HepG2 (cell line): ENCODE measurements around the gene BCAS3. TPM values are rescaled to one million over a fixed set of nuclear protein-coding genes. Genes with fewer than 3 reads are reported as not detected.

Experiments used
- ATAC-seq: fragments of 200-7000 bp; cut with Tn5 transposase; 3 replicates; pipeline ENCODE4 v1.9.1; 2020; ENCODE audit warnings: mild to moderate bottlenecking, moderate library complexity
- BruUV-seq: library from RNA; stranded (reverse); fragments of 400-500 nt; replicated peaks from 2 replicates; lab custom pipeline; 2021; lab: Mats Ljungman, UMichigan
- CTCF ChIA-PET: fragments of 300-600 bp; formaldehyde crosslinking; extraction: SDS; loops from one replicate; lab custom pipeline; 2021; ENCODE audit warnings: low total read pairs, inconsistent platforms, low intra/inter-chr PET ratio; lab: Yijun Ruan, JAX
- POLR2A ChIA-PET: fragments of 350-600 bp; sonication (Branson Sonifier 250); formaldehyde crosslinking; loops from one replicate; lab custom pipeline; 2020; ENCODE audit warnings: antibody characterized with exemption, inconsistent platforms; lab: Yijun Ruan, JAX
- DNase-seq: peaks from one replicate; pipeline ENCODE4 v3.0.0-alpha.2; 2015; ENCODE audit warnings: low spot score
- FAIRE-seq: peaks from 3 replicates; lab custom pipeline; 2011; peaks lifted over from hg19 to GRCh38; lab: Jason Lieb, UNC
- H2AFZ ChIP-seq: one replicate; pipeline ENCODE4 v1.6.1; 2011; ENCODE audit warnings: low read length, inconsistent platforms
- H3K27ac ChIP-seq: fragments of 300-600 bp; 3 replicates; pipeline ENCODE4 v1.8.0; 2011; ENCODE audit warnings: mixed run types, mild to moderate bottlenecking, mixed read lengths, low read length, inconsistent platforms; ENCODE audit not compliant: insufficient read depth; ENCODE audit errors: extremely low read length
- H3K27me3 ChIP-seq, 2 experiments: fragments of 200-600 bp in 1 of 2; 2 replicates in 1 of 2; 3 replicates in 1 of 2; pipeline versions ENCODE4 v1.6.0 to v1.8.0; 2011; ENCODE audit warnings: low read length in 2 of 2, mild to moderate bottlenecking in 2 of 2, moderate library complexity in 2 of 2, inconsistent platforms in 1 of 2; ENCODE audit not compliant: insufficient read depth in 2 of 2, control insufficient read depth in 1 of 2
- H3K36me3 ChIP-seq, 2 experiments: fragments of 200-600 bp in 1 of 2; replicated peaks in 1 of 2; 2 replicates in 1 of 2; 3 replicates in 1 of 2; pipeline versions ENCODE4 v1.5.1 to v1.8.0; 2011; ENCODE audit warnings: low read length in 2 of 2, inconsistent platforms in 1 of 2; ENCODE audit not compliant: insufficient read depth in 2 of 2, control insufficient read depth in 1 of 2
- H3K4me1 ChIP-seq: 2 replicates; pipeline ENCODE4 v1.5.1; 2012; ENCODE audit warnings: low read length, inconsistent platforms; ENCODE audit not compliant: insufficient read depth
- H3K4me2 ChIP-seq: 2 replicates; pipeline ENCODE4 v1.6.0; 2011; ENCODE audit warnings: low read depth, low read length, inconsistent platforms
- H3K4me3 ChIP-seq, 3 experiments: fragments of 200-600 bp in 1 of 3; sonication (generic), shearing (Covaris generic) in 1 of 3; replicated peaks in 1 of 3; 2 replicates each; pipeline ENCODE4 v1.5.1; 2011 to 2016; ENCODE audit warnings: low read length in 3 of 3, inconsistent platforms in 2 of 3, low read depth in 2 of 3, mild to moderate bottlenecking in 2 of 3, control low read depth in 1 of 3, mixed read lengths in 1 of 3; ENCODE audit not compliant: insufficient read depth in 1 of 3
- H3K79me2 ChIP-seq: one replicate; pipeline ENCODE4 v1.6.1; 2011; ENCODE audit warnings: low read length, inconsistent platforms; ENCODE audit not compliant: insufficient read depth
- H3K9ac ChIP-seq: 2 replicates; pipeline ENCODE4 v1.6.0; 2011; ENCODE audit warnings: mild to moderate bottlenecking, low read depth, low read length, inconsistent platforms; ENCODE audit not compliant: insufficient read depth
- H3K9me3 ChIP-seq: 2 replicates; pipeline ENCODE4 v1.5.1; 2012; ENCODE audit warnings: mild to moderate bottlenecking, low read length
- H4K20me1 ChIP-seq: 2 replicates; pipeline ENCODE4 v1.6.0; 2011; ENCODE audit warnings: inconsistent platforms, mild to moderate bottlenecking, low read length, moderate library complexity; ENCODE audit not compliant: insufficient read depth
- ASH2L ChIP-seq: fragments of 300-600, 200-600 bp; sonication (generic); IDR thresholded peaks from 2 replicates; pipeline ENCODE4 v1.7.0; 2017; ENCODE audit warnings: low read depth, mild to moderate bottlenecking, moderate library complexity, mixed read lengths, low read length; ENCODE audit not compliant: insufficient read length
- CBFB ChIP-seq: sonication (generic); formaldehyde crosslinking; IDR thresholded peaks from 2 replicates; pipeline ENCODE4 v1.4.0; 2020; ENCODE audit warnings: missing genetic modification reagents
- PHF5A ChIP-seq: IDR thresholded peaks from one replicate; pipeline ENCODE4 v1.6.1; 2018; ENCODE audit warnings: low read depth, missing genetic modification reagents; ENCODE audit not compliant: unreplicated experiment
- TCF7 ChIP-seq: sonication (generic); IDR thresholded peaks from 2 replicates; pipeline ENCODE4 v1.6.1; 2016; ENCODE audit warnings: antibody characterized with exemption, low read depth
- U2AF2 ChIP-seq: fragments of 200-400 bp; formaldehyde crosslinking; IDR thresholded peaks from 2 replicates; pipeline ENCODE4 v1.6.1; 2017; ENCODE audit warnings: low read depth, mild to moderate bottlenecking, low read length
- ZNF44 ChIP-seq: sonication (generic); formaldehyde crosslinking; IDR thresholded peaks from 2 replicates; pipeline ENCODE4 v1.5.1; 2020; ENCODE audit warnings: mild to moderate bottlenecking, missing genetic modification reagents
- WGBS: methylation state at CpG from one replicate; pipeline ENCODE4 v1.1.6; 2017; ENCODE audit warnings: low lambda C conversion rate; 5-methylcytosine and 5-hydroxymethylcytosine counted together
- in situ Hi-C: cut with HindIII; loops from 2 replicates; pipeline ENCODE4 v1.10.0; 2017; ENCODE audit warnings: low pct_unique_long_range_greater_than_20kb; ENCODE audit not compliant: extremely low pct_ligation_motif_present
- intact Hi-C: fragments of 100-400 bp; cut with micrococcal nuclease; formaldehyde crosslinking; loops from one replicate; pipeline ENCODE4 v1.10.0; 2022; ENCODE audit not compliant: unreplicated experiment
- polyA plus RNA-seq, 8 experiments: library from polyadenylated mRNA; depleted of rRNA in 3 of 8; stranded (reverse) in 7 of 8; unstranded in 1 of 8; fragments of >200 nt; fragmentation: Illumina TruSeq in 4 of 8; extraction: Trizol in 4 of 8; gene quantifications; 2 replicates each; pipeline versions ENCODE4 v1.2.1 to v1.2.3, GENCODE V29; 2011 to 2016; ENCODE audit warnings: low read depth in 4 of 8, missing spikeins in 1 of 8, mixed read lengths in 1 of 8; ENCODE audit not compliant: insufficient read depth in 1 of 8
- total RNA-seq, 5 experiments: library from RNA; depleted of rRNA; stranded (reverse); fragments of >200 nt; fragmentation: Illumina TruSeq; extraction: Trizol; gene quantifications; 2 replicates each; pipeline ENCODE4 v1.2.3, GENCODE V29; 2016; ENCODE audit warnings: low read depth in 1 of 5
- TF ChIP-seq, protein P1 (sequence below): sonication (generic); formaldehyde crosslinking; IDR thresholded peaks from 2 replicates; pipeline ENCODE4 v1.5.0; 2020; ENCODE audit warnings: missing genetic modification reagents
- TF ChIP-seq, protein P2 (sequence below), 2 experiments: sonication (generic) in 1 of 2; formaldehyde crosslinking in 1 of 2; IDR thresholded peaks; 2 replicates each; pipeline versions ENCODE4 v1.6.1 to v1.9.0; 2014 to 2022; ENCODE audit warnings: antibody characterized with exemption in 1 of 2, borderline replicate concordance in 1 of 2, inconsistent platforms in 1 of 2, low read depth in 1 of 2, missing genetic modification reagents in 1 of 2
- TF ChIP-seq, protein P3 (sequence below): sonication (generic); formaldehyde crosslinking; IDR thresholded peaks from 2 replicates; pipeline ENCODE4 v1.5.1; 2020; ENCODE audit warnings: mild to moderate bottlenecking, missing genetic modification reagents, moderate library complexity
- TF ChIP-seq, protein P4 (sequence below): sonication (generic); formaldehyde crosslinking; IDR thresholded peaks from 2 replicates; pipeline ENCODE4 v1.8.1; 2023; ENCODE audit warnings: mild to moderate bottlenecking, inconsistent platforms, moderate library complexity, missing genetic modification reagents, borderline replicate concordance
- TF ChIP-seq, protein P5 (sequence below): sonication (generic); formaldehyde crosslinking; IDR thresholded peaks from 2 replicates; pipeline ENCODE4 v1.8.0; 2022; ENCODE audit warnings: mild to moderate bottlenecking, missing genetic modification reagents, moderate library complexity

Gene BCAS3
- total and polyA plus RNA-seq, 2 of the 13 experiments (the other 11 are each of a cell fraction or from before 2014, with no cell fraction given) = 10.7 to 11.2 TPM

DNA sequence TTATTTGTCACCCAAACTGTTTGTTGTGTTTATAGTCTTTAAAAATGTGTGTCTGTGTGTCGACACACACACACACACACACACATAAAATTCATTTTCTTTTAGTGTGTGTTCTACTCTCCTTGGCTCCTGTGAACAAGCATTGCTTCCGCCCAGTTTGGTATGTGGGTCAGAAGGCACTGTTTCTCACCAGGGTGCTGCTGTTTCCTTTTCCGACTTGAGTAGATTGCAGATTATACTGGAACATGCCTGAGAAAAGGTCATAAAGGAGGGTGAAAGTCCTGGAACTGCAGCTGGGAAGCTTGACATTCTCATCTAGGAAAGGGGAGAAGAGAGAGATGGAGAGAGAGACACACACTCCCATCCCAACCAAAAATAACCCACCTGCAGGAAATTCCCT lies 330.3 kb downstream of the BCAS3 start:
- no TSS peak for BruUV-seq
- Histone ChIP-seq H3K36me3 (no peaks in the 10 kb centered on the region), H3K4me3 (no peak overlapping the region), H3K4me2 (no peak overlapping the region), H3K27ac (no peak overlapping the region), H2AFZ (no peak overlapping the region), H3K9me3 (no peaks in the 10 kb centered on the region), H4K20me1 (no peaks in the 10 kb centered on the region), H3K9ac (no peak overlapping the region), H3K4me1 (no peaks in the 10 kb centered on the region), H3K27me3 (no peaks in the 10 kb centered on the region), H3K79me2 (no peaks in the 10 kb centered on the region)
- WGBS = 86% methylated on average over 3 of the region's 3 CpGs
- intact Hi-C loops = no loop called here
- ATAC-seq (no peak), FAIRE-seq (no peak), DNase-seq (no peak)
- in situ Hi-C loops = loop anchor here (25.0 kb wide), 1 partner anchor 829 kb away; no protein-coding TSS in a partner anchor
- ChIA-PET POLR2A (no interaction called here), CTCF (no interaction called here)
- TF ChIP-seq, protein P1, sequence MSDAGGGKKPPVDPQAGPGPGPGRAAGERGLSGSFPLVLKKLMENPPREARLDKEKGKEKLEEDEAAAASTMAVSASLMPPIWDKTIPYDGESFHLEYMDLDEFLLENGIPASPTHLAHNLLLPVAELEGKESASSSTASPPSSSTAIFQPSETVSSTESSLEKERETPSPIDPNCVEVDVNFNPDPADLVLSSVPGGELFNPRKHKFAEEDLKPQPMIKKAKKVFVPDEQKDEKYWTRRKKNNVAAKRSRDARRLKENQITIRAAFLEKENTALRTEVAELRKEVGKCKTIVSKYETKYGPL (CRISPR knock-in tag) = no peak
- TF ChIP-seq U2AF2 (no peak), TCF7 (no peak), ZNF44 (CRISPR knock-in tag) (no peak), PHF5A (CRISPR knock-in tag) (no peak), CBFB (CRISPR knock-in tag) (no peak), ASH2L (no peak)
- TF ChIP-seq, protein P2, sequence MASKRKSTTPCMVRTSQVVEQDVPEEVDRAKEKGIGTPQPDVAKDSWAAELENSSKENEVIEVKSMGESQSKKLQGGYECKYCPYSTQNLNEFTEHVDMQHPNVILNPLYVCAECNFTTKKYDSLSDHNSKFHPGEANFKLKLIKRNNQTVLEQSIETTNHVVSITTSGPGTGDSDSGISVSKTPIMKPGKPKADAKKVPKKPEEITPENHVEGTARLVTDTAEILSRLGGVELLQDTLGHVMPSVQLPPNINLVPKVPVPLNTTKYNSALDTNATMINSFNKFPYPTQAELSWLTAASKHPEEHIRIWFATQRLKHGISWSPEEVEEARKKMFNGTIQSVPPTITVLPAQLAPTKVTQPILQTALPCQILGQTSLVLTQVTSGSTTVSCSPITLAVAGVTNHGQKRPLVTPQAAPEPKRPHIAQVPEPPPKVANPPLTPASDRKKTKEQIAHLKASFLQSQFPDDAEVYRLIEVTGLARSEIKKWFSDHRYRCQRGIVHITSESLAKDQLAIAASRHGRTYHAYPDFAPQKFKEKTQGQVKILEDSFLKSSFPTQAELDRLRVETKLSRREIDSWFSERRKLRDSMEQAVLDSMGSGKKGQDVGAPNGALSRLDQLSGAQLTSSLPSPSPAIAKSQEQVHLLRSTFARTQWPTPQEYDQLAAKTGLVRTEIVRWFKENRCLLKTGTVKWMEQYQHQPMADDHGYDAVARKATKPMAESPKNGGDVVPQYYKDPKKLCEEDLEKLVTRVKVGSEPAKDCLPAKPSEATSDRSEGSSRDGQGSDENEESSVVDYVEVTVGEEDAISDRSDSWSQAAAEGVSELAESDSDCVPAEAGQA (IDR thresholded peaks at IDR 0.05; ENCODE audit: low read depth) = no peak
- TF ChIP-seq, protein P2 (CRISPR knock-in tag; IDR thresholded peaks at IDR 0.05; ENCODE audit: borderline replicate concordance) = no peak
- TF ChIP-seq, protein P3, sequence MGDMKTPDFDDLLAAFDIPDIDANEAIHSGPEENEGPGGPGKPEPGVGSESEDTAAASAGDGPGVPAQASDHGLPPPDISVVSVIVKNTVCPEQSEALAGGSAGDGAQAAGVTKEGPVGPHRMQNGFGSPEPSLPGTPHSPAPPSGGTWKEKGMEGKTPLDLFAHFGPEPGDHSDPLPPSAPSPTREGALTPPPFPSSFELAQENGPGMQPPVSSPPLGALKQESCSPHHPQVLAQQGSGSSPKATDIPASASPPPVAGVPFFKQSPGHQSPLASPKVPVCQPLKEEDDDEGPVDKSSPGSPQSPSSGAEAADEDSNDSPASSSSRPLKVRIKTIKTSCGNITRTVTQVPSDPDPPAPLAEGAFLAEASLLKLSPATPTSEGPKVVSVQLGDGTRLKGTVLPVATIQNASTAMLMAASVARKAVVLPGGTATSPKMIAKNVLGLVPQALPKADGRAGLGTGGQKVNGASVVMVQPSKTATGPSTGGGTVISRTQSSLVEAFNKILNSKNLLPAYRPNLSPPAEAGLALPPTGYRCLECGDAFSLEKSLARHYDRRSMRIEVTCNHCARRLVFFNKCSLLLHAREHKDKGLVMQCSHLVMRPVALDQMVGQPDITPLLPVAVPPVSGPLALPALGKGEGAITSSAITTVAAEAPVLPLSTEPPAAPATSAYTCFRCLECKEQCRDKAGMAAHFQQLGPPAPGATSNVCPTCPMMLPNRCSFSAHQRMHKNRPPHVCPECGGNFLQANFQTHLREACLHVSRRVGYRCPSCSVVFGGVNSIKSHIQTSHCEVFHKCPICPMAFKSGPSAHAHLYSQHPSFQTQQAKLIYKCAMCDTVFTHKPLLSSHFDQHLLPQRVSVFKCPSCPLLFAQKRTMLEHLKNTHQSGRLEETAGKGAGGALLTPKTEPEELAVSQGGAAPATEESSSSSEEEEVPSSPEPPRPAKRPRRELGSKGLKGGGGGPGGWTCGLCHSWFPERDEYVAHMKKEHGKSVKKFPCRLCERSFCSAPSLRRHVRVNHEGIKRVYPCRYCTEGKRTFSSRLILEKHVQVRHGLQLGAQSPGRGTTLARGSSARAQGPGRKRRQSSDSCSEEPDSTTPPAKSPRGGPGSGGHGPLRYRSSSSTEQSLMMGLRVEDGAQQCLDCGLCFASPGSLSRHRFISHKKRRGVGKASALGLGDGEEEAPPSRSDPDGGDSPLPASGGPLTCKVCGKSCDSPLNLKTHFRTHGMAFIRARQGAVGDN (CRISPR knock-in tag) = no peak
- TF ChIP-seq, protein P4, sequence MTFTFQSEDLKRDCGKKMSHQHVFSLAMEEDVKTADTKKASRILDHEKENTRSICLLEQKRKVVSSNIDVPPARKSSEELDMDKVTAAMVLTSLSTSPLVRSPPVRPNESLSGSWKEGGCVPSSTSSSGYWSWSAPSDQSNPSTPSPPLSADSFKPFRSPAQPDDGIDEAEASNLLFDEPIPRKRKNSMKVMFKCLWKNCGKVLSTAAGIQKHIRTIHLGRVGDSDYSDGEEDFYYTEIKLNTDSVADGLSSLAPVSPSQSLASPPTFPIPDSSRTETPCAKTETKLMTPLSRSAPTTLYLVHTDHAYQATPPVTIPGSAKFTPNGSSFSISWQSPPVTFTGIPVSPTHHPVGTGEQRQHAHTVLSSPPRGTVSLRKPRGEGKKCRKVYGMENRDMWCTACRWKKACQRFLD = no peak
- TF ChIP-seq, protein P5, sequence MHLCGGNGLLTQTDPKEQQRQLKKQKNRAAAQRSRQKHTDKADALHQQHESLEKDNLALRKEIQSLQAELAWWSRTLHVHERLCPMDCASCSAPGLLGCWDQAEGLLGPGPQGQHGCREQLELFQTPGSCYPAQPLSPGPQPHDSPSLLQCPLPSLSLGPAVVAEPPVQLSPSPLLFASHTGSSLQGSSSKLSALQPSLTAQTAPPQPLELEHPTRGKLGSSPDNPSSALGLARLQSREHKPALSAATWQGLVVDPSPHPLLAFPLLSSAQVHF (CRISPR knock-in tag) = no peak
